Brain microvascular endothelial cell (primary cell): ENCODE data around the gene CCDC126.

Experiments used
- DNase-seq: peaks from one replicate; pipeline ENCODE4 v3.0.0-alpha.2; 2020
- H3K27ac ChIP-seq: fragments of 250-450 bp; sonication (Bioruptor Pico); 2 replicates; pipeline ENCODE4 v1.5.1; 2020; ENCODE audit warnings: mild to moderate bottlenecking, moderate library complexity
- H3K27me3 ChIP-seq: fragments of 250-450 bp; sonication (Bioruptor Pico); replicated peaks from 2 replicates; pipeline ENCODE4 v1.5.1; 2020; ENCODE audit warnings: mild to moderate bottlenecking
- H3K36me3 ChIP-seq: fragments of 250-450 bp; sonication (Bioruptor Pico); replicated peaks from 2 replicates; pipeline ENCODE4 v1.5.1; 2020; ENCODE audit warnings: mild to moderate bottlenecking
- H3K4me3 ChIP-seq: 2 replicates; pipeline ENCODE4 v1.5.1; 2011; ENCODE audit warnings: low read depth, mild to moderate bottlenecking, control low read depth, low read length, moderate library complexity
- in situ Hi-C: cut with HindIII; loops from 2 replicates; pipeline ENCODE4 v1.10.0; 2017; ENCODE audit warnings: low sequenced_read_pairs, low pct_ligation_motif_present
- TF ChIP-seq, protein P1 (sequence below): IDR thresholded peaks from 2 replicates; pipeline ENCODE4 v1.5.1; 2011; ENCODE audit warnings: low read depth, mild to moderate bottlenecking, moderate library complexity, low read length, control low read depth, inconsistent platforms; ENCODE audit errors: missing control alignments

CCDC126 gene

DNA sequence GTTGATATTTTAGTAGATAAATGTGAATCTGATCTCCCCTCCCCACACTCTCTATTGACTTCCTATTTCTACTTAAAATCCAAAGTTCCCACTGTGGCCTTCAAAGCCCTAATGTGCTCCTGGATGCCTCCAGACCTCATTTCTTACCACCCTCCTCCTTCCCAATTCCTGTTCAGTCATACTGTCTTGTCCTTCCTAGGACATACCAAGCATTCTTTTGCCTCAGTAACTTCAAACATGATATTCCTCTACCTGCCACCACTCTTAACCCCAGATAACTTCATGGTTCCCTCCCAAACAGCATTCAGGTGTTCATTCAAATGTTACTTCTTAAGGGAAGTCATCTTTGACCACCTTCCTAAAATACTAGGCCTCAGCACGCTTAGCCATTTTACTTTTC is 48.6 kb downstream of the CCDC126 start:
- Histone ChIP-seq H3K36me3 (no peaks in the 10 kb centered on the region), H3K27ac (no peak overlapping the region), H3K4me3 (no peak overlapping the region), H3K27me3 (no peaks in the 10 kb centered on the region)
- TF ChIP-seq, protein P1, sequence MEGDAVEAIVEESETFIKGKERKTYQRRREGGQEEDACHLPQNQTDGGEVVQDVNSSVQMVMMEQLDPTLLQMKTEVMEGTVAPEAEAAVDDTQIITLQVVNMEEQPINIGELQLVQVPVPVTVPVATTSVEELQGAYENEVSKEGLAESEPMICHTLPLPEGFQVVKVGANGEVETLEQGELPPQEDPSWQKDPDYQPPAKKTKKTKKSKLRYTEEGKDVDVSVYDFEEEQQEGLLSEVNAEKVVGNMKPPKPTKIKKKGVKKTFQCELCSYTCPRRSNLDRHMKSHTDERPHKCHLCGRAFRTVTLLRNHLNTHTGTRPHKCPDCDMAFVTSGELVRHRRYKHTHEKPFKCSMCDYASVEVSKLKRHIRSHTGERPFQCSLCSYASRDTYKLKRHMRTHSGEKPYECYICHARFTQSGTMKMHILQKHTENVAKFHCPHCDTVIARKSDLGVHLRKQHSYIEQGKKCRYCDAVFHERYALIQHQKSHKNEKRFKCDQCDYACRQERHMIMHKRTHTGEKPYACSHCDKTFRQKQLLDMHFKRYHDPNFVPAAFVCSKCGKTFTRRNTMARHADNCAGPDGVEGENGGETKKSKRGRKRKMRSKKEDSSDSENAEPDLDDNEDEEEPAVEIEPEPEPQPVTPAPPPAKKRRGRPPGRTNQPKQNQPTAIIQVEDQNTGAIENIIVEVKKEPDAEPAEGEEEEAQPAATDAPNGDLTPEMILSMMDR = no peak
- no peak for DNase-seq
- in situ Hi-C loops = no loop called here

DNA sequence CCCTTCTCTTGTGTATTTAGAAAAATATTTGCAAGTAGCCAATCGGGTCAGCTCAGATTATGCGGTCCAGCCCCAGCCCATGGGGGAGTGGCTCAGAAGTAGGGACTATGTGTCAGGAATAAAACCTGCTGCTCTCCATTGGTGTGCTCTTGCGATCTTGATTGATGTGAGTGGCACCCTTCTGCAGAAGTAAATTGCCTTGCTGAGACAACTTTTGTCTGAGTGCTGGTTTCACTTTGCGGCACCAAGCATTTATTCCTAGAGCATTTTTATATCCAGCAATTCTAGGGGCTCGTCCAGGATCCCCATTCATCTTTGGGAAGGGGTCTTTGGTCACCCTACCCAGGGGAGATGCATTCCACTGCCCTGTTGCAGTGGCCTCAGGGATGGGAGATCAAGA is 56.8 kb downstream of the CCDC126 start:
- no peak overlapping the region for H3K27ac ChIP-seq
- in situ Hi-C loops = no loop called here
- no peaks in the 10 kb centered on the region for H3K27me3 ChIP-seq
- H3K36me3 ChIP-seq = no peaks in the 10 kb centered on the region
- H3K4me3 ChIP-seq = no peak overlapping the region
- DNase-seq = no peak
- TF ChIP-seq, protein P1 = no peak

DNA sequence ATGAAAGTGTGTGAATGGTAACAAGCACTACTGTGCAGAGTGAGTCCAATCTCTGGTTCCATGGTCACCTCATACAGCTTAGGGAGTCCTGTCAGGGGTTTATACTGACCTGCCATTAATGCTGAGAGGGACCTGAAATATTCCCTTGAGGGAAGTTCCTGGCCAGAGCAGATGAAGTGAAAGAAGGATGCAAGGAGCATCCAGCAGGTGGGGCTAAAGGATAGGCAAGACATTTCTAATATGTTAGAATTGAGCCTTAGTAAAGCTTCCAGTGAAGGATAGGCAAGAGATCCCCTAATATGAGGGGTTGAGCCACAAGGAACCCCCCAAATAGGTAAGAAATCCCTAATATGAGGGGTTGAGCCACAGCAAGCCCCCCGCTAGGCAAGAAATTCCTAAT is 57.3 kb downstream of the CCDC126 start:
- peak; percentile 16 for DNase-seq
- Histone ChIP-seq H3K27me3 (no peaks in the 10 kb centered on the region), H3K27ac (no peak overlapping the region), H3K4me3 (no peak overlapping the region), H3K36me3 (no peaks in the 10 kb centered on the region)
- in situ Hi-C loops = no loop called here
- TF ChIP-seq, protein P1 = peak; percentile 51

DNA sequence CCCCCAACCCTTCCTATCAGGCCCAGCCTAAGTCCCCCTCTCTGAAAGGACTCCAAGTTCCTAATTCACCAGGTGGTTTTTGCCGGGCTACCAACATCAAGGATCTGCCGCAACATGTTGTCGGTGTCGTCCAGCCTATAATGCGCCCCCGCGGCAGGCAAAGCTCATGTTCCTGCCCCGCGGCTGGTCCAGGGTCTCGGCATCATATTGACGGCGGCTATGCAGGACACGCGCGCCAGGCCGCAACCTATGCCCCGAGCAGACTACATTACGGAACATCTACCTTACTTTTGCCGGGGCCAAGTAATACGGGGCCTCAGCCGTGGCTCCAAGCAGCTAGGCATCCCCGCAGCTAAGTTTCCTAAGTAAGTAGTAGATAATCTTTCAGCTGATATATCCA is 58.3 kb downstream of the CCDC126 start:
- Histone ChIP-seq H3K36me3 (no peaks in the 10 kb centered on the region), H3K27me3 (no peaks in the 10 kb centered on the region), H3K27ac (no peak overlapping the region), H3K4me3 (no peak overlapping the region)
- DNase-seq = no peak
- in situ Hi-C loops = no loop called here
- TF ChIP-seq, protein P1 = no peak

DNA sequence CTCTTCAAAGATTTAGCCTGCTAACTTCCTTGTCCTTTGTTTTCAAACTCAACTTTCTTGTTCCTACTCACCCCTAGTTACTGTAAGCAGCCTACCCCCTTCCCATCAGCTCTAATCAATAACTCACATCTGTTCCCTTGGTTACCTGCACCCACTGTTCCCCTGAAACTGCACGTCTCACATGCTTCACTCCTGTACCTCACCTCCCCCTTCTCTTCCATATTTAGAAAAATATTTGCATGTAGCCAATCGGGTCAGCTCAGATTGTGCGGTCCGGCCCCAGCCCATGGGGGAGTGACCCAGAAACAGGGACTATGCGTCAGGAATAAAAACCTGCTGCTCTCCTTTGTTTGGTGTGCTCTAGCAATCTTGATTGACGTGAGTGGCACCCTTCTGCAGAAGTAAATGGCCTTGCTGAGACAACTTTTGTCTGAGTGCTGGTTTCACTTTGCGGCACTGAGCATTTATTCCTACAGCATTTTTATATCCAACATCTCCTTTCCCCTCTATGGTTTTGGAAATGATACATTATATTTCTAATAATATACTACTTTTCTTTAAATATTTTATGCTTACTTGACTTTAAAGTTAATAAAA is 61.7 kb downstream of the CCDC126 start:
- TF ChIP-seq, protein P1 = no peak
- DNase-seq = no peak
- no peak overlapping the region for H3K4me3 ChIP-seq
- no peak overlapping the region for H3K27ac ChIP-seq
- no peaks in the 10 kb centered on the region for H3K27me3 ChIP-seq
- in situ Hi-C loops = no loop called here
- H3K36me3 ChIP-seq = no peaks in the 10 kb centered on the region

DNA sequence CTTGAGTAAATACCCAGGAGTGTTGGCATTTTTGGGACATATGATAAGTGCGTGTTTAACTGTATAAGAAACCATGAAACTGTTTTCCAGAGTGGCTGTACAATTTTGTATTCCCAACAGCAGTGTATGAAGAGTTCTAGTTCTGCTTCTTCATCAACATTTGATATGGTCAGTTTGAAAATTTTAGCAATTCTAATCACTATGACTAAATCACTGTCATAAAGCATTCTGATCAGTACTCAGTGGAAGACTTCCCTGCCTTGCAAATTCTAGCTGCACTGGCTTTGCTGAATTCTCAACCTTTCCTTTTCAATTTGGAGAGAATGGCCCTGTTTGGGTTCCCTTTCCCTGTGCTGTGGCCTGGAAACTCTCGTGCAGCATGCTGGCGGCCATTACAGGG is 64.2 kb downstream of the CCDC126 start:
- TF ChIP-seq, protein P1 = no peak
- in situ Hi-C loops = no loop called here
- Histone ChIP-seq H3K36me3 (no peaks in the 10 kb centered on the region), H3K4me3 (no peak overlapping the region), H3K27ac (no peak overlapping the region), H3K27me3 (no peaks in the 10 kb centered on the region)
- DNase-seq = no peak
